Calu3 (cell line): ENCODE data around the gene RADIL. TPM values are rescaled to one million over a fixed set of nuclear protein-coding genes. Genes with fewer than 3 reads are reported as not detected.
"Not testable (repeated sequence)": the region's sequence is repeated elsewhere in the genome, so short reads cannot be mapped to it uniquely, and the experiment has no call there.

Source experiments
- BruUV-seq: library from RNA; stranded (reverse); fragments of 400-500 nt; replicated peaks from 2 replicates; lab custom pipeline; 2021; lab: Mats Ljungman, UMichigan
- CTCF ChIA-PET: fragments of 300-600 bp; sonication (Branson Sonifier 250); formaldehyde crosslinking; loops from one replicate; lab custom pipeline; 2022; ENCODE audit warnings: antibody characterized with exemption; lab: Charles Lee
- DNase-seq: peaks from one replicate; pipeline ENCODE4 v3.0.0; 2022
- H3K27ac Mint-ChIP-seq: one replicate; pipeline ENCODE4 v1.8.0; 2022; ENCODE audit warnings: mixed read lengths; ENCODE audit not compliant: unreplicated experiment
- H3K27me3 Mint-ChIP-seq: one replicate; pipeline ENCODE4 v1.8.0; 2022; ENCODE audit warnings: mixed read lengths; ENCODE audit not compliant: unreplicated experiment
- H3K36me3 Mint-ChIP-seq: one replicate; pipeline ENCODE4 v1.8.0; 2022; ENCODE audit warnings: mild to moderate bottlenecking, moderate library complexity, mixed read lengths; ENCODE audit not compliant: insufficient read depth, unreplicated experiment
- H3K4me1 Mint-ChIP-seq: one replicate; pipeline ENCODE4 v1.8.0; 2022; ENCODE audit warnings: mild to moderate bottlenecking, low read depth, mixed read lengths; ENCODE audit not compliant: unreplicated experiment
- H3K4me3 Mint-ChIP-seq: one replicate; pipeline ENCODE4 v1.8.0; 2022; ENCODE audit warnings: mild to moderate bottlenecking, low read depth, moderate library complexity, mixed read lengths; ENCODE audit not compliant: unreplicated experiment
- H3K9me3 Mint-ChIP-seq: one replicate; pipeline ENCODE4 v1.8.0; 2022; ENCODE audit warnings: low read depth, mixed read lengths; ENCODE audit not compliant: unreplicated experiment
- intact Hi-C: fragments of 100-400 bp; cut with micrococcal nuclease; formaldehyde crosslinking; loops from one replicate; pipeline ENCODE4 v1.10.0; 2022; ENCODE audit not compliant: unreplicated experiment
- total RNA-seq: library from RNA; stranded (reverse); gene quantifications from 2 replicates; pipeline ENCODE4 v1.2.3, GENCODE V29; 2022
- TF ChIP-seq, protein P1 (sequence below): fragments of 200-600 bp; IDR thresholded peaks from one replicate; pipeline ENCODE4 v1.8.0; 2022; ENCODE audit warnings: antibody characterized with exemption; ENCODE audit not compliant: unreplicated experiment

RADIL gene
- total RNA-seq, 1 experiment from 2014 or later = 1.8 TPM

DNA sequence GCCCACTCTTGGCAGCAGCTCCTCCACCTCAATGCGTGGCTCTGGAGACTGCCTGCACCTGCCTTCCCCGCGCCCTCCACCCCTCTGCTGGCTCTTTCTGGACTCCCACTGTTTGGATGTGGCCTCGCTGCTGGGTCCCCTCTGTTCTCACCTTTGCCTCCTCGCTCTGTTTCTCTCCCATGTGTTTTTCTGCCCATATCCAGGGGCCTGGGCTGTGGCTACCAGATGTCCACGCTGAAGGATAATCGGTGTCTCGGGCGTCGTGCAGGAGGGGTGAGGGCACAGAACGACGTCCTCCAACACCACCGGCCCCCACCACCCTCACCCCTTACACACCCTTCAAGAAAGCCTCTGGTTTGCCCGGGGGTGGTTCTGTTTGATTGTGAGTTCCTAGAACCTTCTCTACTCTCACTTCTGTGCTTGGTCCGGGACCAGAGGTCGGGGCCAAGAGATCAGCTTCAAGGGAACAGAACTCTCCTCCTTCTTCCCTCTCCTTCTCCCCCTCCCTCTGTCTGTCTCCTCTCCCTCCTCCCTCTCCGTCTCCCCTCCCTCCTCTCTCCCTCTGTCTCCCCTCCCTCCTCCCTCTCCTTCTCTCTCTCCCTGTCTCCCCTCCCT, 76.4 kb downstream of the RADIL start:
- H3K27ac Mint-ChIP-seq = no peak overlapping the region
- no TSS peak for BruUV-seq
- peaks cover 36% of the 10 kb centered on the region for H3K27me3 Mint-ChIP-seq
- intact Hi-C loops = no loop called here
- H3K36me3 Mint-ChIP-seq = no peaks in the 10 kb centered on the region
- no peak overlapping the region for H3K4me3 Mint-ChIP-seq
- no peaks in the 10 kb centered on the region for H3K9me3 Mint-ChIP-seq
- DNase-seq = no peak
- CTCF ChIA-PET = no interaction called here
- H3K4me1 Mint-ChIP-seq = no peaks in the 10 kb centered on the region
- TF ChIP-seq, protein P1, sequence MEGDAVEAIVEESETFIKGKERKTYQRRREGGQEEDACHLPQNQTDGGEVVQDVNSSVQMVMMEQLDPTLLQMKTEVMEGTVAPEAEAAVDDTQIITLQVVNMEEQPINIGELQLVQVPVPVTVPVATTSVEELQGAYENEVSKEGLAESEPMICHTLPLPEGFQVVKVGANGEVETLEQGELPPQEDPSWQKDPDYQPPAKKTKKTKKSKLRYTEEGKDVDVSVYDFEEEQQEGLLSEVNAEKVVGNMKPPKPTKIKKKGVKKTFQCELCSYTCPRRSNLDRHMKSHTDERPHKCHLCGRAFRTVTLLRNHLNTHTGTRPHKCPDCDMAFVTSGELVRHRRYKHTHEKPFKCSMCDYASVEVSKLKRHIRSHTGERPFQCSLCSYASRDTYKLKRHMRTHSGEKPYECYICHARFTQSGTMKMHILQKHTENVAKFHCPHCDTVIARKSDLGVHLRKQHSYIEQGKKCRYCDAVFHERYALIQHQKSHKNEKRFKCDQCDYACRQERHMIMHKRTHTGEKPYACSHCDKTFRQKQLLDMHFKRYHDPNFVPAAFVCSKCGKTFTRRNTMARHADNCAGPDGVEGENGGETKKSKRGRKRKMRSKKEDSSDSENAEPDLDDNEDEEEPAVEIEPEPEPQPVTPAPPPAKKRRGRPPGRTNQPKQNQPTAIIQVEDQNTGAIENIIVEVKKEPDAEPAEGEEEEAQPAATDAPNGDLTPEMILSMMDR = no peak

DNA sequence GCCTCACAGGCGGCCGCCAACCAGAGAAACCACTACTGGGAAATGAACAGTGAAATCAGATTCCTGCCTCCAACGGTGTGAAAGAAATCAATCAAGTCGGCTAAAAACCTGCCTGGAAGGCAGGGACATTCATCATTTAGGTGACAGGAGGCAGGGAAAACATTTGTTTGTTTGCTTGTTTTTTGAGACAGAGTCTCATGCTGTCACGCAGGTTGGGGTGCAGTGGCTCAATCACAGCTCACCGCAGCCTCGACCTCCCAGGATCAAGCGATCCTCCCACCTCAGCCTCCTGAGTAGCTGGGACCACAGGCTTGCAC, 77.6 kb downstream of the RADIL start:
- Mint-ChIP-seq H3K27ac (no peak overlapping the region), H3K9me3 (no peaks in the 10 kb centered on the region), H3K27me3 (peaks cover 35% of the 10 kb centered on the region), H3K4me1 (no peaks in the 10 kb centered on the region), H3K36me3 (peaks cover 6% of the 10 kb centered on the region), H3K4me3 (no peak overlapping the region)
- intact Hi-C loops = no loop called here
- no peak for DNase-seq
- no TSS peak for BruUV-seq
- CTCF ChIA-PET = interaction anchor here (0.6 to 1.5 kb wide), 3 partner anchors 11 to 139 kb away, joined by 3 to 7 read pairs (median 4); no protein-coding TSS in a partner anchor
- TF ChIP-seq, protein P1 = no peak

DNA sequence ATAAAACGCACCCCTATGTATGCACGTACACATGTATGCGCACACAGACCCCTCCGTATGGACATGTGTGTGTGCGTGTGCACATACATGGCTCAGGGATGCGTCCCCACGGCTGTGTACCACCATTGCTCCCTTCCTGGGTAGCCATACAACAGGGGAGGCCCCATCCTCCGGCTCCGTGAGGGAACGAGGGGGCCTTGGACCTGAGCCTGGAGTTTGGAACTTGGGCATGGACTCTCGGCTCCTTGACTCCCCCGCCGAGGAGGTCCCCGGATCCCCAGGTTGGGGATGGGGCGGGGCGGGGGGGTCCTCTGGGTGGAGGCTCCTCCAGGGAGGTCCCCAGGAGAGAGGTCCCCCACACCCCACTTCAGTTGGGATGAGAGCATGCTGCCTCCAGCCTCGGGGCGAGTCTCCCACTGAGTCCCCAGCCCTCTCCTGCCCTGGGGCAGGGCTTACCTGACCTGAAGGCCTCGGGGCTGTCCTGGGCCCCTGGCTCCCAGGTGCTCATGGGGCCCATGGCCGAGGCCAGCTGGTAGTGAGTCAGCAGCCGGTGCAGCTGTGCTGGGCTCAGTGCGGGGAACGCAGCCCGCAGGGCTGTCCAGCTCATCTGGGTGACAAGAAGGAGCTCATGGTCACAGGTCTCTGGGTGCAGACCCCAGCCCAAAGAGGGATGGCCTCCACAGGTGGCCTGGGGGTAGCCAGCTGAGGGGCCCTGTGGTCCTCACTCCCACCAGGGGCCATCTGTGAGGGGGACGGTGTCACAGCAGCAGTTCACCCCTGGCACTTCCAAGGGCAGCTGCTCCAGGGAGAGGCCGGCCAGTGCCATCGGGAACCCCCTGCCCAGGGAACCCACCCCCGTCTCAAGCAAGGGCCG, 78.2 kb downstream of the RADIL start:
- H3K4me3 Mint-ChIP-seq = no peak overlapping the region
- CTCF ChIA-PET = interaction anchor here (0.6 to 1.5 kb wide), 4 partner anchors 9 to 30 kb away, joined by 3 to 4 read pairs (median 3); partner anchors contain the start of gene AP5Z1
- H3K4me1 Mint-ChIP-seq = no peaks in the 10 kb centered on the region
- H3K36me3 Mint-ChIP-seq = peaks cover 9% of the 10 kb centered on the region
- no peak overlapping the region for H3K27ac Mint-ChIP-seq
- no TSS peak for BruUV-seq
- TF ChIP-seq, protein P1 = no peak
- no peaks in the 10 kb centered on the region for H3K9me3 Mint-ChIP-seq
- DNase-seq = peak; percentile 27
- H3K27me3 Mint-ChIP-seq = peaks cover 35% of the 10 kb centered on the region
- intact Hi-C loops = no loop called here

DNA sequence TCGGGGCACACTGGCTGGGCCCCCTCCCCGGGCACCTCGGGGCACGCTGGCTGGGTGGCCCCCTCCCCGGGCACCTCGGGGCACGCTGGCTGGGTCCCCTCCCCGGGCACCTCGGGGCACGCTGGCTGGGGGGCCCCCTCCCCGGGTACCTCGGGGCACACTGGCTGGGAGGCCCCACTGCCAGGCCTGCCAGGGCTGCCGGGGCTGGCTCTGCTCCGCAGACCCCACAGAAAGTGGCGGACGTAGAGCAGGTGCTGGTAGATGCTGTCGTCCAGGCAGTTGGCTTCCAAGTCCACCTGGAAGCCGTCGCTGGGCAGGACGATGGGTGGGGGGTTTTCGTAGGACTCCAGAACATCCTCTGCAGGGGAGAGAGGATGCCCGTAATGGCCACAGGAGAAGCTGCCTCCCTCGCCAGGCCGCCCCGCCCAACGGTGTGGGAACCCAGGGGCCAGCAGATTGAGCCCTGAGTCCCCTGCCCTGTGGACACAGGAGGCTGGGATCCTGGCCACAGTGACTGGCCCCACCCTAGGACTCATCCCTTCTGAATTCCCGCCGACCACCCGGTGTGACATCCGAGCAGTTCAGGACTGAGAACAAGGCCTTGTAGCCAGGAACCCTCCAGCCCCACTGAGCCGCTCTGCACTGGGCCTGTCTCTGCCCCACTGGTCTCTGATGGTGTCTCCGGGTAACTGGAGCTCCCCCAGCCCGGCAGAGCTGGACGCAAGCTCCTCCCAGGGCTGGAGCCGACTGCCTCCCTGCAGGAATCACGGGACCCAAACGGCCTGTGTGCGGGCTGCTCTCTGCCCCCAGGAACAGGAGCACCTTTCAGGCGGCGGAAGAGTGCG, 79.9 kb downstream of the RADIL start:
- no peak for DNase-seq
- Mint-ChIP-seq H3K27ac (no peak overlapping the region), H3K4me1 (no peaks in the 10 kb centered on the region), H3K27me3 (peaks cover 28% of the 10 kb centered on the region), H3K4me3 (no peak overlapping the region), H3K9me3 (no peaks in the 10 kb centered on the region), H3K36me3 (peaks cover 22% of the 10 kb centered on the region)
- intact Hi-C loops = no loop called here
- TF ChIP-seq, protein P1 = no peak
- CTCF ChIA-PET = no interaction called here
- BruUV-seq = no TSS peak

DNA sequence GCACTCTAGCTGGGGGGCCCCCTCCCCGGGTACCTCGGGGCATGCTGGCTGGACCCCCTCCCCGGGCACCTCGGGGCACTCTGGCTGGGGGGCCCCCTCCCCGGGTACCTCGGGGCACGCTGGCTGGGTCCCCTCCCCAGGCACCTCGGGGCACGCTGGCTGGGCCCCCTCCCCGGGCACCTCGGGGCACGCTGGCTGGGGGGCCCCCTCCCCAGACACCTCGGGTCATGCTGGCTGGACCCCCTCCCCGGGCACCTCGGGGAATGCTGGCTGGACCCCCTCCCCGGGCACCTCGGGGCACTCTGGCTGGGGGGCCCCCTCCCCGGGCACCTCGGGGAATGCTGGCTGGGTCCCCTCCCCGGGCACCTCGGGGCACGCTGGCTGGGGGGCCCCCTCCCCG, 80.9 kb downstream of the RADIL start:
- H3K9me3 Mint-ChIP-seq, intact Hi-C loops, H3K4me3 Mint-ChIP-seq, H3K4me1 Mint-ChIP-seq, H3K27ac Mint-ChIP-seq, BruUV-seq, DNase-seq: not testable (repeated sequence)
- Mint-ChIP-seq H3K36me3 (peaks cover 22% of the 10 kb centered on the region), H3K27me3 (peaks cover 18% of the 10 kb centered on the region)
- CTCF ChIA-PET = interaction anchor here (0.6 kb wide), 1 partner anchor 74 kb away, joined by 7 read pairs; no protein-coding TSS in a partner anchor
